Transverse colon (tissue), 4 donors: Measurements from ENCODE around the gene GBP5.

Experiments used
- EP300 ChIP-seq: sonication (generic); formaldehyde crosslinking; IDR thresholded peaks from one replicate; pipeline ENCODE4 v1.6.1; 2017; ENCODE audit warnings: antibody characterized with exemption, low read depth
- POLR2A ChIP-seq: fragments of 450-650 bp; IDR thresholded peaks from one replicate; pipeline ENCODE4 v1.6.1; 2016; ENCODE audit warnings: antibody characterized with exemption, mild to moderate bottlenecking, moderate library complexity
- POLR2AphosphoS5 ChIP-seq, 3 donors: sonication (generic); formaldehyde crosslinking; IDR thresholded peaks; one replicate each; pipeline ENCODE4 v1.6.1; 2016; ENCODE audit warnings: antibody characterized with exemption in 3 of 3
- TF ChIP-seq, protein P1 (sequence below), 5 experiments: fragments of 200-600 bp in 3 of 5; fragments of 450-650 bp in 2 of 5; sonication (generic) in 3 of 5; IDR thresholded peaks; 1 replicate in 2 of 5; 2 replicates in 3 of 5; pipeline ENCODE4 v1.5.1; 2016 to 2017; ENCODE audit warnings: antibody characterized with exemption in 5 of 5, inconsistent platforms in 3 of 5, mild to moderate bottlenecking in 2 of 5, moderate library complexity in 1 of 5

DNA sequence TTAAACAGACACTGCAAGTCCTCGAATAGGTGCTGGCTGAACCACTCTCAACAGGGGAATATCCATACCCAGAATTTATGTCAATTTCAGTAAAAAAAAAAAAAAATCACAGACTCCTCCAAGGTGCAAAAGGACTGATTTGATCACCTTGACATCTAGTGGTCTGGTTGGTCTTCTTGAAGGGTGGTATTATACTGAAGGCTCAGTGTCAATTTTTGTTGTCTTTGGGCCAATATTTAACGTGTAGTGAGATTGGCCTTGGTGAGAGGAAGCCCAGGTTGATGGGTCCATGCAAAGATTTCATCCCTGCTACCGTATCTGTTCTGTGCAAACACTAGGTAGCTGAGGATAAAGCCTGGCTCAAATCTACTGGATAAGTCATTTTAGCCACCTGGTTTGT lies 4.0 kb upstream of the GBP5 start:
- TF ChIP-seq, protein P1, sequence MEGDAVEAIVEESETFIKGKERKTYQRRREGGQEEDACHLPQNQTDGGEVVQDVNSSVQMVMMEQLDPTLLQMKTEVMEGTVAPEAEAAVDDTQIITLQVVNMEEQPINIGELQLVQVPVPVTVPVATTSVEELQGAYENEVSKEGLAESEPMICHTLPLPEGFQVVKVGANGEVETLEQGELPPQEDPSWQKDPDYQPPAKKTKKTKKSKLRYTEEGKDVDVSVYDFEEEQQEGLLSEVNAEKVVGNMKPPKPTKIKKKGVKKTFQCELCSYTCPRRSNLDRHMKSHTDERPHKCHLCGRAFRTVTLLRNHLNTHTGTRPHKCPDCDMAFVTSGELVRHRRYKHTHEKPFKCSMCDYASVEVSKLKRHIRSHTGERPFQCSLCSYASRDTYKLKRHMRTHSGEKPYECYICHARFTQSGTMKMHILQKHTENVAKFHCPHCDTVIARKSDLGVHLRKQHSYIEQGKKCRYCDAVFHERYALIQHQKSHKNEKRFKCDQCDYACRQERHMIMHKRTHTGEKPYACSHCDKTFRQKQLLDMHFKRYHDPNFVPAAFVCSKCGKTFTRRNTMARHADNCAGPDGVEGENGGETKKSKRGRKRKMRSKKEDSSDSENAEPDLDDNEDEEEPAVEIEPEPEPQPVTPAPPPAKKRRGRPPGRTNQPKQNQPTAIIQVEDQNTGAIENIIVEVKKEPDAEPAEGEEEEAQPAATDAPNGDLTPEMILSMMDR (IDR thresholded peaks at IDR 0.05), result peak in 1 of 5 experiments; percentile 9
- no peak for TF ChIP-seq EP300
- no peak for TF ChIP-seq POLR2A
- no peak for TF ChIP-seq POLR2AphosphoS5 (IDR thresholded peaks at IDR 0.05)
